PC-3 (cell line): Measurements from ENCODE around the gene HMG20A.

Experiments
- CTCF ChIP-seq: fragments of 300-600 bp; sonication (generic); conservative IDR thresholded peaks from 2 replicates; pipeline ENCODE4 v1.5.1; 2017; ENCODE audit warnings: antibody characterized with exemption, low read depth, mild to moderate bottlenecking, low read length
- EZH2 ChIP-seq: fragments of 300-600 bp; sonication (generic); IDR thresholded peaks from one replicate; pipeline ENCODE4 v1.6.1; 2017; ENCODE audit warnings: antibody characterized with exemption, mild to moderate bottlenecking, low read length; ENCODE audit not compliant: unreplicated experiment

- TF ChIP-seq CTCF = no peak
- TF ChIP-seq EZH2 = no peak
Measured at GRCh38 chr15:77419836-77420609, 665 bp upstream of the HMG20A start, which contains the start of gene PEAK1.
